ENCODE measurements around the gene DHRS4. TPM values are rescaled to one million over a fixed set of nuclear protein-coding genes. Genes with fewer than 3 reads are reported as not detected.

The DHRS4 gene
- total RNA-seq, 4 donors from 2014 or later, result 19.7 to 57.9 (median 28.6) TPM

DNA sequence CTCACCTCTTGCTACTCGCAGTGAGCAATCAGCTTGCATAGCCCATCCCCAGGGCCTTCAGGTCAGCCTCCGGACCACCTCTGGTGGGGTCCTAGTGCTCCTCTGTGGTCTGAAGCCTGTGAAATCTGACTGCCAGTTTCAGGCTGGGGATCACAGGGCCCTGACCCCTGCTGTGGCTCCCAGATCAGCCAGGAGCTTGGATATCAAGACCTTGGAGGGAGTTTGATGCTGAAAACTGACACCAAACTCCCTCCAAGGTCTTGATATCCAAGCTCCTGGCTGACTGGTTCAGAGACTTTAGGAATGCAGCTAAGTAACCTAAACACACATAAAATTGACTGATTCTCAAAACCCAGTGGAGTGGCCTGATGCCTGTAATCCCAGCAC lies 19.8 kb upstream of the DHRS4 start:
- Histone ChIP-seq H3K27ac (no peak overlapping the region), H3K27me3 (no peaks in the 10 kb centered on the region), H3K4me1 (no peaks in the 10 kb centered on the region), H3K36me3 (no peaks in the 10 kb centered on the region), H3K4me3 (no peak overlapping the region), H3K9me3 (no peaks in the 10 kb centered on the region)
- intact Hi-C loops (cut with DNase I; ENCODE audit: low total_unique reads), result no loop called here
- no peak for DNase-seq
- TF ChIP-seq, protein P1, sequence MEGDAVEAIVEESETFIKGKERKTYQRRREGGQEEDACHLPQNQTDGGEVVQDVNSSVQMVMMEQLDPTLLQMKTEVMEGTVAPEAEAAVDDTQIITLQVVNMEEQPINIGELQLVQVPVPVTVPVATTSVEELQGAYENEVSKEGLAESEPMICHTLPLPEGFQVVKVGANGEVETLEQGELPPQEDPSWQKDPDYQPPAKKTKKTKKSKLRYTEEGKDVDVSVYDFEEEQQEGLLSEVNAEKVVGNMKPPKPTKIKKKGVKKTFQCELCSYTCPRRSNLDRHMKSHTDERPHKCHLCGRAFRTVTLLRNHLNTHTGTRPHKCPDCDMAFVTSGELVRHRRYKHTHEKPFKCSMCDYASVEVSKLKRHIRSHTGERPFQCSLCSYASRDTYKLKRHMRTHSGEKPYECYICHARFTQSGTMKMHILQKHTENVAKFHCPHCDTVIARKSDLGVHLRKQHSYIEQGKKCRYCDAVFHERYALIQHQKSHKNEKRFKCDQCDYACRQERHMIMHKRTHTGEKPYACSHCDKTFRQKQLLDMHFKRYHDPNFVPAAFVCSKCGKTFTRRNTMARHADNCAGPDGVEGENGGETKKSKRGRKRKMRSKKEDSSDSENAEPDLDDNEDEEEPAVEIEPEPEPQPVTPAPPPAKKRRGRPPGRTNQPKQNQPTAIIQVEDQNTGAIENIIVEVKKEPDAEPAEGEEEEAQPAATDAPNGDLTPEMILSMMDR (IDR thresholded peaks at IDR 0.05), result no peak
- TF ChIP-seq POLR2A (IDR thresholded peaks at IDR 0.05), result no peak

GRCh38 chr14:23935158-23935557 lies 18.4 kb upstream of the DHRS4 start:
- no peak for TF ChIP-seq POLR2A (IDR thresholded peaks at IDR 0.05)
- TF ChIP-seq, protein P1 (IDR thresholded peaks at IDR 0.05), result no peak
- Histone ChIP-seq H3K4me3 (no peak overlapping the region), H3K27me3 (no peaks in the 10 kb centered on the region), H3K27ac (no peak overlapping the region), H3K4me1 (no peaks in the 10 kb centered on the region), H3K9me3 (no peaks in the 10 kb centered on the region), H3K36me3 (no peaks in the 10 kb centered on the region)
- DNase-seq, result no peak
- intact Hi-C loops (cut with DNase I; ENCODE audit: low total_unique reads), result no loop called here

DNA sequence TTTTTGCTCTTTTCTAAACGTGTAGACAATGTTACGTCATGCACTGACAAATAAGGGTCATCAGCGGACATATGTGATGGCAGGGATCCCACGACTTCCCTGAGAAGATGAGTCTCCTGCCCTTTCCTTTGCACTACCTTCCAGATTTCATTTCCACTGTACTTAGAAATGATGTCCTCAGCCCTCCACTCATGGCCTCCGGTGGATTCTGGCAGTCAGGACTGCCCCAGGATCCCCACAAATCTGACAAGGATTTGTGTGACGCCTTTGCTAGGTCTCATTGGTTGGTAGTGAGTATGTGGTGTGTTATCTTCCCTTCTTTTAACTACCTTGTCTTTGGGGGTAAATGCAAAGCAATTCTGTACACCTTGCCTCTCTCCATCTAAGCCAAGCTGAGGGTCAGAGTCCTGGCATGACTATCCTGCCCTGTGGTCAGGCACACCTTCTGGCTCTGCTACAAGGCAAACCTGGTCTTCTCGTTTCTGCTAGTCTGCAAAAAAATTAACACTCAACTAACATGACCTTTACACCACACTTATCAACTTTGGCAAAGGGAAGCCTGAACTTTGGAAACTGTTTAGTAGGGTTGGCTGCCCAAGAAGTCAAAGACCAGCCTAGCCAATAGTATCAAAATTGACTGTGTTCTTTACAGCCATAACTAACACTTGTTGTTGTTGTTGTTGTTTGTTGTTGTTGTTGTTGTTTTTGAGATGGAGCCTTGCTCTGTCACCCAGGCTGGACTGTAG lies 17.3 kb upstream of the DHRS4 start:
- no peak overlapping the region for H3K4me3 ChIP-seq
- H3K36me3 ChIP-seq, result no peaks in the 10 kb centered on the region
- intact Hi-C loops (cut with DNase I; ENCODE audit: low total_unique reads), result no loop called here
- no peaks in the 10 kb centered on the region for H3K4me1 ChIP-seq
- no peak for TF ChIP-seq POLR2A (IDR thresholded peaks at IDR 0.05)
- TF ChIP-seq, protein P1 (IDR thresholded peaks at IDR 0.05), result no peak
- no peaks in the 10 kb centered on the region for H3K27me3 ChIP-seq
- H3K27ac ChIP-seq, result no peak overlapping the region
- no peaks in the 10 kb centered on the region for H3K9me3 ChIP-seq
- no peak for DNase-seq

GRCh38 chr14:23937203-23937602 lies 16.4 kb upstream of the DHRS4 start:
- H3K27me3 ChIP-seq, result no peaks in the 10 kb centered on the region
- H3K27ac ChIP-seq, result no peak overlapping the region
- TF ChIP-seq, protein P1 (IDR thresholded peaks at IDR 0.05), result no peak
- TF ChIP-seq POLR2A (IDR thresholded peaks at IDR 0.05), result no peak
- no peaks in the 10 kb centered on the region for H3K36me3 ChIP-seq
- intact Hi-C loops (cut with DNase I; ENCODE audit: low total_unique reads), result no loop called here
- no peak overlapping the region for H3K4me3 ChIP-seq
- no peaks in the 10 kb centered on the region for H3K9me3 ChIP-seq
- DNase-seq, result no peak
- H3K4me1 ChIP-seq, result no peaks in the 10 kb centered on the region

DNA sequence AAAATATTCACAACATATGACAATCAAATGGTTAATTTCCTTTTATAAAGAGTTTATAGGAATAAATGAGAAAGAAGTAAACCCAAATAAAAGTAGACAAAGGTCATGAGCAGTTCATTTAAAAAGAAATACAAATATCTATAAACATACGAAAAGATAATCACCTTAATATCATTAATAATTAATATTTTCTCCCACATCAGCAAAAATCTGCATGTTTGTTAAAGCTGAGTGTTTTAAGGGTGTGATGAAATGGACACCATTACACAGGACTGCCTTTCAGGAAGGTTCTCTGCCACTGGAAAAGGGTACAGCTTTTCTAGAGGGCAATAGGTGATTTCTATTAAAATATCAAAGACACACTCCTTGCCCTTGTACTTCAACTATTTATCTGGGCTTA lies 14.7 kb upstream of the DHRS4 start:
- Histone ChIP-seq H3K4me1 (no peaks in the 10 kb centered on the region), H3K36me3 (no peaks in the 10 kb centered on the region), H3K9me3 (no peaks in the 10 kb centered on the region), H3K4me3 (no peak overlapping the region), H3K27me3 (no peaks in the 10 kb centered on the region), H3K27ac (no peak overlapping the region)
- no peak for TF ChIP-seq POLR2A (IDR thresholded peaks at IDR 0.05)
- TF ChIP-seq, protein P1 (IDR thresholded peaks at IDR 0.05), result no peak
- DNase-seq, result no peak
- intact Hi-C loops (cut with DNase I; ENCODE audit: low total_unique reads), result no loop called here
